HepG2 (cell line): Measurements from ENCODE around the gene NKX1-1. TPM values are rescaled to one million over a fixed set of nuclear protein-coding genes. Genes with fewer than 3 reads are reported as not detected.

Experiments used
- ATAC-seq: fragments of 200-7000 bp; cut with Tn5 transposase; 3 replicates; pipeline ENCODE4 v1.9.1; 2020; ENCODE audit warnings: mild to moderate bottlenecking, moderate library complexity
- BruUV-seq: library from RNA; stranded (reverse); fragments of 400-500 nt; replicated peaks from 2 replicates; lab custom pipeline; 2021; lab: Mats Ljungman, UMichigan
- CTCF ChIA-PET: fragments of 300-600 bp; formaldehyde crosslinking; extraction: SDS; loops from one replicate; lab custom pipeline; 2021; ENCODE audit warnings: low total read pairs, inconsistent platforms, low intra/inter-chr PET ratio; lab: Yijun Ruan, JAX
- POLR2A ChIA-PET: fragments of 350-600 bp; sonication (Branson Sonifier 250); formaldehyde crosslinking; loops from one replicate; lab custom pipeline; 2020; ENCODE audit warnings: antibody characterized with exemption, inconsistent platforms; lab: Yijun Ruan, JAX
- DNase-seq: peaks from one replicate; pipeline ENCODE4 v3.0.0-alpha.2; 2015; ENCODE audit warnings: low spot score
- FAIRE-seq: peaks from 3 replicates; lab custom pipeline; 2011; peaks lifted over from hg19 to GRCh38; lab: Jason Lieb, UNC
- H2AFZ ChIP-seq: one replicate; pipeline ENCODE4 v1.6.1; 2011; ENCODE audit warnings: low read length, inconsistent platforms
- H3K27ac ChIP-seq: fragments of 300-600 bp; 3 replicates; pipeline ENCODE4 v1.8.0; 2011; ENCODE audit warnings: mixed run types, mild to moderate bottlenecking, mixed read lengths, low read length, inconsistent platforms; ENCODE audit not compliant: insufficient read depth; ENCODE audit errors: extremely low read length
- H3K27me3 ChIP-seq, 2 experiments: fragments of 200-600 bp in 1 of 2; 2 replicates in 1 of 2; 3 replicates in 1 of 2; pipeline versions ENCODE4 v1.6.0 to v1.8.0; 2011; ENCODE audit warnings: low read length in 2 of 2, mild to moderate bottlenecking in 2 of 2, moderate library complexity in 2 of 2, inconsistent platforms in 1 of 2; ENCODE audit not compliant: insufficient read depth in 2 of 2, control insufficient read depth in 1 of 2
- H3K36me3 ChIP-seq, 2 experiments: fragments of 200-600 bp in 1 of 2; replicated peaks in 1 of 2; 2 replicates in 1 of 2; 3 replicates in 1 of 2; pipeline versions ENCODE4 v1.5.1 to v1.8.0; 2011; ENCODE audit warnings: low read length in 2 of 2, inconsistent platforms in 1 of 2; ENCODE audit not compliant: insufficient read depth in 2 of 2, control insufficient read depth in 1 of 2
- H3K4me1 ChIP-seq: 2 replicates; pipeline ENCODE4 v1.5.1; 2012; ENCODE audit warnings: low read length, inconsistent platforms; ENCODE audit not compliant: insufficient read depth
- H3K4me2 ChIP-seq: 2 replicates; pipeline ENCODE4 v1.6.0; 2011; ENCODE audit warnings: low read depth, low read length, inconsistent platforms
- H3K4me3 ChIP-seq, 3 experiments: fragments of 200-600 bp in 1 of 3; sonication (generic), shearing (Covaris generic) in 1 of 3; replicated peaks in 1 of 3; 2 replicates each; pipeline ENCODE4 v1.5.1; 2011 to 2016; ENCODE audit warnings: low read length in 3 of 3, inconsistent platforms in 2 of 3, low read depth in 2 of 3, mild to moderate bottlenecking in 2 of 3, control low read depth in 1 of 3, mixed read lengths in 1 of 3; ENCODE audit not compliant: insufficient read depth in 1 of 3
- H3K79me2 ChIP-seq: one replicate; pipeline ENCODE4 v1.6.1; 2011; ENCODE audit warnings: low read length, inconsistent platforms; ENCODE audit not compliant: insufficient read depth
- H3K9ac ChIP-seq: 2 replicates; pipeline ENCODE4 v1.6.0; 2011; ENCODE audit warnings: mild to moderate bottlenecking, low read depth, low read length, inconsistent platforms; ENCODE audit not compliant: insufficient read depth
- H3K9me3 ChIP-seq: 2 replicates; pipeline ENCODE4 v1.5.1; 2012; ENCODE audit warnings: mild to moderate bottlenecking, low read length
- H4K20me1 ChIP-seq: 2 replicates; pipeline ENCODE4 v1.6.0; 2011; ENCODE audit warnings: inconsistent platforms, mild to moderate bottlenecking, low read length, moderate library complexity; ENCODE audit not compliant: insufficient read depth
- ARNTL ChIP-seq: sonication (generic); formaldehyde crosslinking; IDR thresholded peaks from 2 replicates; pipeline ENCODE4 v1.4.0; 2020; ENCODE audit warnings: mild to moderate bottlenecking, missing genetic modification reagents
- BORCS8-MEF2B ChIP-seq: sonication (generic); formaldehyde crosslinking; IDR thresholded peaks from 2 replicates; pipeline ENCODE4 v1.8.0; 2022; ENCODE audit warnings: mild to moderate bottlenecking, missing genetic modification reagents
- CBX1 ChIP-seq: IDR thresholded peaks from one replicate; pipeline ENCODE4 v1.6.1; 2016; ENCODE audit warnings: antibody characterized with exemption, low read depth
- CREB1 ChIP-seq, 2 experiments: fragments of 450-650 bp in 1 of 2; IDR thresholded peaks; 2 replicates each; pipeline ENCODE4 v1.6.1; 2016 to 2017; ENCODE audit warnings: control low read depth in 1 of 2, mild to moderate bottlenecking in 1 of 2, missing compliant biosample characterization in 1 of 2, missing genetic modification characterization in 1 of 2
- DMAP1 ChIP-seq: IDR thresholded peaks from 2 replicates; pipeline ENCODE4 v1.6.1; 2016
- ERF ChIP-seq: IDR thresholded peaks from 2 replicates; pipeline ENCODE4 v1.6.1; 2018; ENCODE audit warnings: missing biosample characterization, missing genetic modification reagents
- IRX3 ChIP-seq: sonication (generic); formaldehyde crosslinking; IDR thresholded peaks from 2 replicates; pipeline ENCODE4 v1.8.1; 2023; ENCODE audit warnings: mild to moderate bottlenecking, low read depth, missing genetic modification reagents, borderline replicate concordance
- KDM3A ChIP-seq: IDR thresholded peaks from 2 replicates; pipeline ENCODE4 v1.6.1; 2018; ENCODE audit warnings: low read depth, missing compliant biosample characterization
- NCOA5 ChIP-seq: sonication (generic); formaldehyde crosslinking; IDR thresholded peaks from 2 replicates; pipeline ENCODE4 v1.4.0; 2020; ENCODE audit warnings: missing genetic modification reagents
- NFE2 ChIP-seq: sonication (generic); formaldehyde crosslinking; IDR thresholded peaks from 2 replicates; pipeline ENCODE4 v1.4.0; 2020; ENCODE audit warnings: missing genetic modification reagents
- PHB2 ChIP-seq: fragments of 450-650 bp; IDR thresholded peaks from 2 replicates; pipeline ENCODE4 v1.6.1; 2018; ENCODE audit not compliant: partially characterized antibody
- SMARCC2 ChIP-seq: fragments of 450-650 bp; IDR thresholded peaks from 2 replicates; pipeline ENCODE4 v1.6.1; 2017; ENCODE audit warnings: antibody characterized with exemption, mild to moderate bottlenecking
- SP140L ChIP-seq: sonication (generic); formaldehyde crosslinking; IDR thresholded peaks from 2 replicates; pipeline ENCODE4 v1.4.0; 2020; ENCODE audit warnings: missing genetic modification reagents, borderline replicate concordance
- SRSF9 ChIP-seq: fragments of 200-400 bp; formaldehyde crosslinking; IDR thresholded peaks from 2 replicates; pipeline ENCODE4 v1.6.1; 2018; ENCODE audit warnings: borderline replicate concordance, mild to moderate bottlenecking, low read depth, low read length; ENCODE audit not compliant: insufficient read depth, poor library complexity, severe bottlenecking
- TOE1 ChIP-seq: sonication (generic); formaldehyde crosslinking; IDR thresholded peaks from 2 replicates; pipeline ENCODE4 v1.4.0; 2020; ENCODE audit warnings: mild to moderate bottlenecking, missing genetic modification reagents
- ZFP36L2 ChIP-seq: sonication (generic); formaldehyde crosslinking; IDR thresholded peaks from 2 replicates; pipeline ENCODE4 v1.4.0; 2020; ENCODE audit warnings: missing genetic modification reagents
- ZFP90 ChIP-seq: sonication (generic); formaldehyde crosslinking; IDR thresholded peaks from 2 replicates; pipeline ENCODE4 v1.8.0; 2022; ENCODE audit warnings: missing genetic modification reagents, mild to moderate bottlenecking, inconsistent platforms, borderline replicate concordance
- ZFY ChIP-seq: sonication (generic); formaldehyde crosslinking; IDR thresholded peaks from 2 replicates; pipeline ENCODE4 v1.4.0; 2020; ENCODE audit warnings: missing genetic modification reagents
- ZNF143 ChIP-seq: sonication (generic); formaldehyde crosslinking; IDR thresholded peaks from 2 replicates; pipeline ENCODE4 v1.4.0; 2020; ENCODE audit warnings: missing genetic modification reagents
- ZNF501 ChIP-seq: sonication (generic); formaldehyde crosslinking; IDR thresholded peaks from 2 replicates; pipeline ENCODE4 v1.5.1; 2020; ENCODE audit warnings: mild to moderate bottlenecking, moderate library complexity, missing genetic modification reagents
- ZNF747 ChIP-seq: sonication (generic); formaldehyde crosslinking; IDR thresholded peaks from 2 replicates; pipeline ENCODE4 v1.8.1; 2023; ENCODE audit warnings: missing genetic modification reagents, mild to moderate bottlenecking, borderline replicate concordance
- ZNF782 ChIP-seq: sonication (generic); formaldehyde crosslinking; IDR thresholded peaks from 2 replicates; pipeline ENCODE4 v1.4.0; 2020; ENCODE audit warnings: missing genetic modification reagents, mild to moderate bottlenecking, borderline replicate concordance
- WGBS: methylation state at CpG from one replicate; pipeline ENCODE4 v1.1.6; 2017; ENCODE audit warnings: low lambda C conversion rate; 5-methylcytosine and 5-hydroxymethylcytosine counted together
- in situ Hi-C: cut with HindIII; loops from 2 replicates; pipeline ENCODE4 v1.10.0; 2017; ENCODE audit warnings: low pct_unique_long_range_greater_than_20kb; ENCODE audit not compliant: extremely low pct_ligation_motif_present
- intact Hi-C: fragments of 100-400 bp; cut with micrococcal nuclease; formaldehyde crosslinking; loops from one replicate; pipeline ENCODE4 v1.10.0; 2022; ENCODE audit not compliant: unreplicated experiment
- polyA plus RNA-seq, 8 experiments: library from polyadenylated mRNA; depleted of rRNA in 3 of 8; stranded (reverse) in 7 of 8; unstranded in 1 of 8; fragments of >200 nt; fragmentation: Illumina TruSeq in 4 of 8; extraction: Trizol in 4 of 8; gene quantifications; 2 replicates each; pipeline versions ENCODE4 v1.2.1 to v1.2.3, GENCODE V29; 2011 to 2016; ENCODE audit warnings: low read depth in 4 of 8, missing spikeins in 1 of 8, mixed read lengths in 1 of 8; ENCODE audit not compliant: insufficient read depth in 1 of 8
- total RNA-seq, 5 experiments: library from RNA; depleted of rRNA; stranded (reverse); fragments of >200 nt; fragmentation: Illumina TruSeq; extraction: Trizol; gene quantifications; 2 replicates each; pipeline ENCODE4 v1.2.3, GENCODE V29; 2016; ENCODE audit warnings: low read depth in 1 of 5
- TF ChIP-seq, protein P1 (sequence below): IDR thresholded peaks from 2 replicates; pipeline ENCODE4 v1.6.1; 2016; ENCODE audit warnings: missing biosample characterization, missing genetic modification reagents, low read depth

NKX1-1 gene
- total and polyA plus RNA-seq, 2 of the 13 experiments (the other 11 are each of a cell fraction or from before 2014, with no cell fraction given): not detected

DNA sequence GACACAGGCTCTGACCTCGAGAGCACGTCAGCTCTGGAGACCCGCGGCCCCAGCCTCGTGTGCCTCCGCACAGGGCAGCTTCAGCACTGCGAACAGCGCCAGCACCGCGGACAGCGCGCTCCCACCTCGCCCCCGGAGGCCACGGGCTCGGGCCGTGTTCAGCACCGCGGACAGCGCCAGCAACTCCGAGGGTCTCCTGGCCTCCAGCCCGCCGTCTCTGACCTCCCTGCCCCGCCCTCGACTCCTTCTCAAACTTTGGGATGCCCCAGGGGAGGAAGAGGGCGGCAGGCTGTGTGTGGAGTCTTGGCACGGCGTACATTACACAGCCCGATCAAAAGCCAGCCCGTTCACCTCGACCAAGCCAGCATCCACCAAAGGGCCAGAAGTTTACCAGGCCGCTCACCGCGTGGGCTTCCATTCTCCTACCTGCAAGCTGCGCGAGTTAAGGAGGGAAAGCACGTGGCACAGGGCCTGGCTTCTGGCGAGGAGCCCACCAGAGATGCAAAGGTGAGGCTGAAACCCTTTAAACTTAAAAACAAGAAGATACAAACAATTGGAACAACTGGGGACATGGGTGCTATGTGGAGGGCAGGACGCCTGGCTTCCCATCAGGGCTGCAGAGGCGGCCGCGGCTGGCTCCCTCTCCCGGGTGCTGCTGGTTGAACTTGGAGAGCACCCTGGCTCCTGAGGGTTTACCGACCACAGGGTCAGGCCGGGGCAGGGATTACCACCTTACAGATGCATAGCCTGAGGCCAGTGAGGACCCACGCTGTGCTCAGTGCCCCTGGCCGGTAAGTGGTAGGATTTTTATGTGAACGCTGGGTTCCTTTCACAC, 4.5 kb upstream of the NKX1-1 start (continued):
- TF ChIP-seq ZNF782 (CRISPR knock-in tag): peak; percentile 100
- TF ChIP-seq SMARCC2: no peak
- TF ChIP-seq SP140L (CRISPR knock-in tag): peak; percentile 100
- TF ChIP-seq NCOA5 (CRISPR knock-in tag): peak; percentile 99
- peak; percentile 95 for TF ChIP-seq DMAP1 (CRISPR knock-in tag)
- TF ChIP-seq ZNF143 (CRISPR knock-in tag): peak; percentile 81
- peak; percentile 100 for TF ChIP-seq ERF (CRISPR knock-in tag)
- peak; percentile 98 for TF ChIP-seq ARNTL (CRISPR knock-in tag)
- TF ChIP-seq ZFP36L2: peak; percentile 100
- peak; percentile 97 for TF ChIP-seq NFE2 (CRISPR knock-in tag)
- TF ChIP-seq IRX3 (CRISPR knock-in tag): peak; percentile 100
- peak; percentile 100 for TF ChIP-seq ZFP90

DNA sequence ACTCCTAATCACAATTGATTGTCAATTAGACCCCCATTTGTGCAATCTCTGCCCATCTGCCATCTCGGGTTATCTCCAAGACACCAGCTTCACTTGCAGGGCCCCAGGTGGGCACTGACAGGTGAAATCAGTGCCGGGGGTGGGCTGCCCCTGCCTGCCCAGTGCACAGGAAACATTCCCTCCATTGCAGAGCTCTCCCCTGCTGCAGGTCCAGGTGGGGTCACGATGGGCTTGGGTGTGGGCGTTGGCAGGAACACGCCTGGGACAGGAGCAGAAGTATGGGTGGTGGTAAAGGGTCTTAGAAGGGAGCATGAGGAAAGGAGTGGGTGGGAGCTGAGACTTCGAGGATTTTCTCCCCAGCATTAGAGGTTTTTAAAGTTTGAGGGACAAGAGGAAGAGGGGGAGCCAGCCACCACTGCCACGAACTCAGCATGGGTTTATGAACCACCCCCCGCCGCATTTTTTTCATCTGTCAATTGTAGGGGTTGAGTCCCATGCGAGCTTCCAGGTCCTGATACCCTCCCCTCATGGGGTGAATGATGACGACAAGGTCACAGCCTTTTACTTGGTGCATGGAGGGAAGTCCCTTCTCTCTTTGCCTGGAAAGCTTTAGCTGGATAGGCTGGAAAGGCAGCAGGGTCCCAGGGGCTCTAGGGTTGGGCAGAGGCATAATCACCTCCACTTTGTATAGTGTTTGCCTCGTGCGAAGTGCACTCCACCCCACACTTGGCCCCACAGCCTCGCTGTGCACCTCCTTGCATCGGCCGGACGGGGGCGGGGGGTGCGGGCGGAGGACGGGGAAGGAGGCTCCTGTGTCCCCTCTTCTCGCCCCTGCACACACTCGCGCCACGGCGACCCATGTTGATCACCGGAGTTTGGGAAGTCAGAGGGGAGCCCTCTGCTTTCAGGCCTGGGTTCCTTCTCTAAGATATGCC, 3.5 kb upstream of the NKX1-1 start:
- peaks cover 0 to 2% of the 10 kb centered on the region in 2 experiments; a peak in 4 of 5 replicates for H3K27me3 ChIP-seq
- H4K20me1 ChIP-seq: no peaks in the 10 kb centered on the region
- ATAC-seq (no peak), DNase-seq (no peak), FAIRE-seq (no peak)
- ChIA-PET CTCF (no interaction called here), POLR2A (no interaction called here)
- BruUV-seq: no TSS peak
- intact Hi-C loops (no loop called here), in situ Hi-C loops (no loop called here)
- 33% methylated on average over 26 of the region's 27 CpGs for WGBS
- no peak overlapping the region for H3K4me3 ChIP-seq
- H2AFZ ChIP-seq: no peak overlapping the region
- H3K36me3 ChIP-seq: no peaks in the 10 kb centered on the region
- H3K79me2 ChIP-seq: no peaks in the 10 kb centered on the region
- no peak overlapping the region for H3K27ac ChIP-seq
- no peaks in the 10 kb centered on the region for H3K9me3 ChIP-seq
- no peak overlapping the region for H3K4me2 ChIP-seq
- no peaks in the 10 kb centered on the region for H3K4me1 ChIP-seq
- no peak overlapping the region for H3K9ac ChIP-seq
- no peak for TF ChIP-seq SRSF9
- TF ChIP-seq ZFY (CRISPR knock-in tag): no peak
- TF ChIP-seq BORCS8-MEF2B (CRISPR knock-in tag): no peak
- no peak for TF ChIP-seq PHB2
- TF ChIP-seq CBX1: no peak
- TF ChIP-seq TOE1 (CRISPR knock-in tag): no peak
- TF ChIP-seq KDM3A (CRISPR knock-in tag): no peak
- no peak for TF ChIP-seq CREB1 (IDR thresholded peaks at IDR 0.05)
- no peak for TF ChIP-seq CREB1 (CRISPR knock-in tag; IDR thresholded peaks at IDR 0.05)
- TF ChIP-seq ZNF747 (CRISPR knock-in tag): no peak
- TF ChIP-seq, protein P1, sequence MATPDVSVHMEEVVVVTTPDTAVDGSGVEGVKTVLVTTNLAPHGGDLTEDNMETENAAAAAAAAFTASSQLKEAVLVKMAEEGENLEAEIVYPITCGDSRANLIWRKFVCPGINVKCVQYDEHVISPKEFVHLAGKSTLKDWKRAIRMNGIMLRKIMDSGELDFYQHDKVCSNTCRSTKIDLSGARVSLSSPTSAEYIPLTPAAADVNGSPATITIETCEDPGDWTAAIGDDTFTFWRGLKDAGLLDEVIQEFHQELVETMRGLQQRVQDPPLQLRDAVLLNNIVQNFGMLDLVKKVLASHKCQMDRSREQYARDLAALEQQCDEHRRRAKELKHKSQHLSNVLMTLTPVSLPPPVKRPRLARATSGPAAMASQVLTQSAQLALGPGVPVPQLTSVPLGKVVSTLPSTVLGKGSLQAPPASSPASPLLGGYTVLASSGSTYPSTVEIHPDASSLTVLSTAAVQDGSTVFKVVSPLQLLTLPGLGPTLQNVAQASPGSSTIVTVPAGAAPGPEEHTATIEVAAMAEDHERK (CRISPR knock-in tag): no peak
- TF ChIP-seq ZNF501 (CRISPR knock-in tag): no peak
